Fibroblast of lung (primary cell): ENCODE measurements around the gene C6orf15. TPM values are rescaled to one million over a fixed set of nuclear protein-coding genes. Genes with fewer than 3 reads are reported as not detected.

Experiments used
- DNase-seq, 2 donors: peaks; one replicate each; pipeline versions ENCODE4 v3.0.0 to v3.0.0-alpha.2; 2010; ENCODE audit warnings: low read depth in 2 of 2
- H2AFZ ChIP-seq: 2 replicates; pipeline ENCODE4 v1.5.1; 2012; ENCODE audit warnings: low read length, control low read depth, inconsistent platforms
- H3K27ac ChIP-seq: 2 replicates; pipeline ENCODE4 v1.5.1; 2011; ENCODE audit warnings: low read length, control low read depth; ENCODE audit not compliant: insufficient read depth
- H3K27me3 ChIP-seq: 2 replicates; pipeline ENCODE4 v1.5.1; 2011; ENCODE audit warnings: mild to moderate bottlenecking, low read length; ENCODE audit not compliant: control insufficient read depth, insufficient read depth
- H3K36me3 ChIP-seq: 2 replicates; pipeline ENCODE4 v1.5.1; 2011; ENCODE audit warnings: low read length; ENCODE audit not compliant: control insufficient read depth, insufficient read depth
- H3K4me1 ChIP-seq: 2 replicates; pipeline ENCODE4 v1.5.1; 2011; ENCODE audit warnings: low read length; ENCODE audit not compliant: control insufficient read depth, insufficient read depth; ENCODE audit errors: extremely low read depth
- H3K4me2 ChIP-seq: 2 replicates; pipeline ENCODE4 v1.5.1; 2011; ENCODE audit warnings: low read length, control low read depth; ENCODE audit not compliant: insufficient read depth; ENCODE audit errors: extremely low read depth
- H3K4me3 ChIP-seq, 4 experiments: fragments of 200-600 bp in 1 of 4; sonication (generic) in 1 of 4; replicated peaks in 1 of 4; 2 replicates each; pipeline ENCODE4 v1.5.1; 2011 to 2016; ENCODE audit warnings: low read length in 4 of 4, low read depth in 3 of 4, mild to moderate bottlenecking in 3 of 4, control low read depth in 2 of 4, inconsistent platforms in 1 of 4, mixed read lengths in 1 of 4; ENCODE audit not compliant: insufficient read depth in 1 of 4; ENCODE audit errors: control extremely low read depth in 1 of 4
- H3K79me2 ChIP-seq: 2 replicates; pipeline ENCODE4 v1.5.1; 2012; ENCODE audit warnings: mild to moderate bottlenecking, low read length, inconsistent platforms; ENCODE audit not compliant: control insufficient read depth, insufficient read depth
- H3K9ac ChIP-seq: 2 replicates; pipeline ENCODE4 v1.5.1; 2011; ENCODE audit warnings: mild to moderate bottlenecking, low read length, control low read depth; ENCODE audit not compliant: insufficient read depth
- H3K9me3 ChIP-seq: 2 replicates; pipeline ENCODE4 v1.5.1; 2012; ENCODE audit warnings: low read depth, low read length; ENCODE audit not compliant: control insufficient read depth, insufficient read depth
- H4K20me1 ChIP-seq: 2 replicates; pipeline ENCODE4 v1.5.1; 2011; ENCODE audit warnings: low read length; ENCODE audit not compliant: control insufficient read depth, insufficient read depth; ENCODE audit errors: extremely low read depth
- CTCF ChIP-seq, 2 donors: IDR thresholded peaks in 1 of 2; conservative IDR thresholded peaks in 1 of 2; 1 replicate in 1 of 2; 2 replicates in 1 of 2; pipeline ENCODE4 v1.5.1; 2011 to 2012; ENCODE audit warnings: low read length in 2 of 2, control low read depth in 1 of 2, inconsistent platforms in 1 of 2, low read depth in 1 of 2, mild to moderate bottlenecking in 1 of 2
- EZH2 ChIP-seq: IDR thresholded peaks from 2 replicates; pipeline ENCODE4 v1.5.1; 2012; ENCODE audit warnings: low read length, control low read depth, mild to moderate bottlenecking; ENCODE audit errors: missing control alignments
- polyA plus RNA-seq, 2 donors: library from polyadenylated mRNA; depleted of rRNA in 1 of 2; stranded (reverse) in 1 of 2; unstranded in 1 of 2; fragments of >200 nt; gene quantifications; 2 replicates each; pipeline ENCODE4 v1.2.1, GENCODE V29; 2011 to 2012; ENCODE audit warnings: missing spikeins in 1 of 2
- total RNA-seq: library from RNA; depleted of rRNA; stranded (reverse); fragments of >200 nt; gene quantifications from 2 replicates; pipeline ENCODE4 v1.2.1, GENCODE V29; 2014

C6orf15 gene
- total and polyA plus RNA-seq, 2 donors (not counting 1 experiment from before 2014, with no cell fraction given): not detected

- no peak for DNase-seq
- Histone ChIP-seq H3K9ac (no peak overlapping the region), H3K36me3 (no peaks in the 10 kb centered on the region), H3K4me1 (no peaks in the 10 kb centered on the region), H3K4me3 (no peak overlapping the region), H3K4me2 (no peak overlapping the region), H3K79me2 (no peaks in the 10 kb centered on the region), H4K20me1 (no peaks in the 10 kb centered on the region), H3K9me3 (no peaks in the 10 kb centered on the region), H2AFZ (no peak overlapping the region), H3K27me3 (no peaks in the 10 kb centered on the region), H3K27ac (no peak overlapping the region)
- TF ChIP-seq EZH2: no peak
- no peak for TF ChIP-seq CTCF (conservative IDR thresholded peaks at IDR 0.05 in 1 of 2, IDR thresholded peaks at IDR 0.05 in 1 of 2; ENCODE audit: low read depth in 1 of 2, low read length in 2 of 2)
These were observed 15.7 kb downstream of the C6orf15 start for GRCh38 chr6:31096656-31097055.

GRCh38 chr6:31096215-31096614, 16.2 kb downstream of the C6orf15 start:
- Histone ChIP-seq H3K27me3 (no peaks in the 10 kb centered on the region), H3K36me3 (no peaks in the 10 kb centered on the region), H3K4me1 (no peaks in the 10 kb centered on the region), H3K27ac (no peak overlapping the region), H3K79me2 (no peaks in the 10 kb centered on the region), H3K4me2 (no peak overlapping the region), H3K4me3 (no peak overlapping the region), H2AFZ (no peak overlapping the region), H3K9me3 (no peaks in the 10 kb centered on the region), H4K20me1 (no peaks in the 10 kb centered on the region), H3K9ac (no peak overlapping the region)
- no peak for DNase-seq
- no peak for TF ChIP-seq EZH2
- no peak for TF ChIP-seq CTCF (conservative IDR thresholded peaks at IDR 0.05 in 1 of 2, IDR thresholded peaks at IDR 0.05 in 1 of 2; ENCODE audit: low read depth in 1 of 2, low read length in 2 of 2)

GRCh38 chr6:31094389-31094881, 17.9 kb downstream of the C6orf15 start:
- TF ChIP-seq CTCF (conservative IDR thresholded peaks at IDR 0.05 in 1 of 2, IDR thresholded peaks at IDR 0.05 in 1 of 2; ENCODE audit: low read depth in 1 of 2, low read length in 2 of 2) (no peak), EZH2 (no peak)
- Histone ChIP-seq H3K27me3 (no peaks in the 10 kb centered on the region), H2AFZ (no peak overlapping the region), H3K36me3 (no peaks in the 10 kb centered on the region), H3K79me2 (no peaks in the 10 kb centered on the region), H3K9ac (no peak overlapping the region), H3K27ac (no peak overlapping the region), H3K9me3 (no peaks in the 10 kb centered on the region), H3K4me3 (no peak overlapping the region), H3K4me1 (no peaks in the 10 kb centered on the region), H4K20me1 (no peaks in the 10 kb centered on the region), H3K4me2 (no peak overlapping the region)
- no peak for DNase-seq
